Mesenchymal stem cell (in vitro differentiated cells and primary cell): Measurements from ENCODE around the gene SERINC3.

Experiments
- DNase-seq: peaks from one replicate; pipeline ENCODE4 v3.0.0-alpha.2; 2013
- H2AFZ ChIP-seq: one replicate; pipeline ENCODE4 v1.6.1; 2013; ENCODE audit warnings: low read depth, mild to moderate bottlenecking, control low read depth, inconsistent platforms, low read length, moderate library complexity
- H2AK5ac ChIP-seq: 2 replicates; pipeline ENCODE4 v1.6.1; 2013; ENCODE audit warnings: low read length, moderate library complexity, mild to moderate bottlenecking, inconsistent platforms; ENCODE audit not compliant: severe bottlenecking
- H2BK120ac ChIP-seq: one replicate; pipeline ENCODE4 v1.6.1; 2013; ENCODE audit warnings: low read depth, mild to moderate bottlenecking, inconsistent platforms, low read length, moderate library complexity
- H2BK12ac ChIP-seq, 2 experiments: one replicate each; pipeline ENCODE4 v1.6.1; 2013; ENCODE audit warnings: inconsistent platforms in 2 of 2, low read length in 2 of 2, mild to moderate bottlenecking in 2 of 2, moderate library complexity in 2 of 2, control low read depth in 1 of 2
- H2BK15ac ChIP-seq: one replicate; pipeline ENCODE4 v1.6.1; 2013; ENCODE audit warnings: mild to moderate bottlenecking, low read depth, inconsistent platforms; ENCODE audit not compliant: poor library complexity, severe bottlenecking
- H2BK5ac ChIP-seq: 2 replicates; pipeline ENCODE4 v1.6.1; 2013; ENCODE audit warnings: low read depth, mild to moderate bottlenecking, low read length, control low read depth, inconsistent platforms; ENCODE audit not compliant: poor library complexity, severe bottlenecking
- H3K14ac ChIP-seq, 2 experiments: one replicate each; pipeline ENCODE4 v1.6.1; 2013; ENCODE audit warnings: inconsistent platforms in 2 of 2, low read length in 2 of 2, control low read depth in 1 of 2, mild to moderate bottlenecking in 1 of 2, moderate library complexity in 1 of 2
- H3K18ac ChIP-seq, 2 experiments: one replicate each; pipeline ENCODE4 v1.6.1; 2013; ENCODE audit warnings: inconsistent platforms in 2 of 2, low read length in 2 of 2, control low read depth in 1 of 2, low read depth in 1 of 2, mild to moderate bottlenecking in 1 of 2
- H3K23ac ChIP-seq, 2 experiments: one replicate each; pipeline ENCODE4 v1.6.1; 2013; ENCODE audit warnings: inconsistent platforms in 2 of 2, low read length in 2 of 2, mild to moderate bottlenecking in 2 of 2, moderate library complexity in 2 of 2, control low read depth in 1 of 2
- H3K27ac ChIP-seq: 2 replicates; pipeline ENCODE4 v1.5.1; 2013; ENCODE audit warnings: mild to moderate bottlenecking, moderate library complexity, low read length, control low read depth, inconsistent platforms; ENCODE audit not compliant: poor library complexity, severe bottlenecking
- H3K27me3 ChIP-seq, 2 experiments: 2 replicates each; pipeline versions ENCODE4 v1.6.1 to v1.7.0; 2013; ENCODE audit warnings: low read length in 2 of 2, mild to moderate bottlenecking in 2 of 2, moderate library complexity in 2 of 2, control low read depth in 1 of 2, inconsistent platforms in 1 of 2; ENCODE audit not compliant: control insufficient read depth in 1 of 2, insufficient read depth in 1 of 2
- H3K36me3 ChIP-seq, 2 experiments: 2 replicates each; pipeline versions ENCODE4 v1.6.1 to v1.7.0; 2013; ENCODE audit warnings: low read length in 2 of 2, control low read depth in 1 of 2, inconsistent platforms in 1 of 2, low read depth in 1 of 2, mild to moderate bottlenecking in 1 of 2; ENCODE audit not compliant: insufficient read depth in 2 of 2, control insufficient read depth in 1 of 2
- H3K4ac ChIP-seq, 2 experiments: one replicate each; pipeline ENCODE4 v1.6.1; 2013; ENCODE audit warnings: inconsistent platforms in 2 of 2, low read length in 2 of 2, mild to moderate bottlenecking in 2 of 2, moderate library complexity in 2 of 2, control low read depth in 1 of 2, low read depth in 1 of 2
- H3K4me1 ChIP-seq: 2 replicates; pipeline ENCODE4 v1.6.1; 2013; ENCODE audit warnings: low read depth, low read length, control low read depth; ENCODE audit not compliant: control insufficient read depth, insufficient read depth
- H3K4me2 ChIP-seq: 2 replicates; pipeline ENCODE4 v1.6.1; 2013; ENCODE audit warnings: low read length, mild to moderate bottlenecking, inconsistent platforms; ENCODE audit not compliant: poor library complexity, severe bottlenecking
- H3K4me3 ChIP-seq, 2 experiments: 2 replicates each; pipeline versions ENCODE4 v1.5.1 to v1.7.0; 2013; ENCODE audit warnings: low read length in 2 of 2, mild to moderate bottlenecking in 2 of 2, control low read depth in 1 of 2, low read depth in 1 of 2; ENCODE audit not compliant: insufficient read depth in 1 of 2
- H3K79me1 ChIP-seq: replicated peaks from 2 replicates; pipeline ENCODE4 v1.6.1; 2013; ENCODE audit warnings: mild to moderate bottlenecking, control low read depth, low read length, inconsistent platforms; ENCODE audit not compliant: poor library complexity, severe bottlenecking
- H3K9ac ChIP-seq: 2 replicates; pipeline ENCODE4 v1.7.0; 2013; ENCODE audit warnings: mild to moderate bottlenecking, low read length, moderate library complexity
- H3K9me3 ChIP-seq: 2 replicates; pipeline ENCODE4 v1.7.0; 2013; ENCODE audit warnings: mild to moderate bottlenecking, low read length; ENCODE audit not compliant: control insufficient read depth
- H4K8ac ChIP-seq: one replicate; pipeline ENCODE4 v1.6.1; 2013; ENCODE audit warnings: inconsistent platforms, mild to moderate bottlenecking, low read length, moderate library complexity
- H4K91ac ChIP-seq: one replicate; pipeline ENCODE4 v1.6.1; 2013; ENCODE audit warnings: mild to moderate bottlenecking, low read length, inconsistent platforms
- WGBS: methylation state at CpG from one replicate; pipeline ENCODE4 v1.1.7; 2013; ENCODE audit warnings: mixed read lengths; 5-methylcytosine and 5-hydroxymethylcytosine counted together

Gene SERINC3

DNA sequence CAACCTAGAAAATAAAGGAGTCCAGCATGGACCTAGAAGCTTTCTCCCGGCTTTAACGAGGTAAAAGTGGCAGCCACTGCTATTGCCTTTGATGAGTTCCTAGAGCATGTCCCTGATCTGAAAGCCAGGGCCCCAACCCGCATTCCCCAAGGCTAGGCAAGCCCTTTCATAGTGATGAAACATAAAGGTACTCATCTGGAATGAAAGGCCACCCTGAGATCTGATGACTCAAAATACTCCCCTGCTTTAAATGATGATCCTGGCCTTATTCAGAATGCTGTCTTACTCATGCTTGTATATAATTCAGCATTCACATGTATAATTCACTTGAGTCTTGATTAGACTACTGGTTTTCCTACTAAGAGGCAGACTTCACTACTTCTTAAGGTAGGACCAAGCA is 24.9 kb downstream of the SERINC3 start:
- H3K4me3 ChIP-seq: no peak overlapping the region
- no peak overlapping the region for H2BK5ac ChIP-seq
- no peak overlapping the region for H2BK15ac ChIP-seq
- peak overlapping the region; percentile 30 for H3K27ac ChIP-seq
- peak overlapping the region; percentile 75 for H3K9ac ChIP-seq
- peaks cover 10% of the 10 kb centered on the region for H3K79me1 ChIP-seq
- peaks cover 20 to 84% of the 10 kb centered on the region in 2 experiments for H3K36me3 ChIP-seq
- WGBS: 64% methylated on average over 3 of the region's 3 CpGs
- peak; percentile 73 for DNase-seq
- H2BK120ac ChIP-seq: no peak overlapping the region
- H3K4me1 ChIP-seq: peaks cover 1% of the 10 kb centered on the region
- H3K14ac ChIP-seq: no peak overlapping the region
- no peak overlapping the region for H3K4ac ChIP-seq
- H3K4me2 ChIP-seq: no peak overlapping the region
- peak overlapping the region in 1 of 2 experiments; percentile 49 for H3K18ac ChIP-seq
- H3K27me3 ChIP-seq: no peaks in the 10 kb centered on the region
- no peak overlapping the region for H2AFZ ChIP-seq
- no peak overlapping the region for H3K23ac ChIP-seq
- no peaks in the 10 kb centered on the region for H3K9me3 ChIP-seq
- no peak overlapping the region for H2BK12ac ChIP-seq
- no peak overlapping the region for H4K91ac ChIP-seq
- H2AK5ac ChIP-seq: no peak overlapping the region
- no peak overlapping the region for H4K8ac ChIP-seq

- WGBS: 100% methylated on average over 1 of the region's 3 CpGs
- no peak overlapping the region for H4K91ac ChIP-seq
- no peak overlapping the region for H2BK120ac ChIP-seq
- peak overlapping the region in 1 of 2 experiments; percentile 2 for H3K4ac ChIP-seq
- peak; percentile 98 for DNase-seq
- H2BK5ac ChIP-seq: no peak overlapping the region
- peak overlapping the region in 1 of 2 experiments; percentile 1 for H3K4me3 ChIP-seq
- peak overlapping the region; percentile 7 for H3K27ac ChIP-seq
- no peak overlapping the region for H2AFZ ChIP-seq
- H3K36me3 ChIP-seq: peaks cover 17 to 77% of the 10 kb centered on the region in 2 experiments
- no peaks in the 10 kb centered on the region for H3K9me3 ChIP-seq
- H3K9ac ChIP-seq: peak overlapping the region; percentile 75
- peaks cover 6% of the 10 kb centered on the region for H3K79me1 ChIP-seq
- H4K8ac ChIP-seq: no peak overlapping the region
- H2BK15ac ChIP-seq: no peak overlapping the region
- H3K23ac ChIP-seq: no peak overlapping the region
- H3K4me1 ChIP-seq: peaks cover 4% of the 10 kb centered on the region
- H2AK5ac ChIP-seq: no peak overlapping the region
- no peak overlapping the region for H3K14ac ChIP-seq
- no peak overlapping the region for H3K4me2 ChIP-seq
- no peaks in the 10 kb centered on the region for H3K27me3 ChIP-seq
- H2BK12ac ChIP-seq: peak overlapping the region in 1 of 2 experiments; percentile 61
- peak overlapping the region; percentile 18 to 70 for H3K18ac ChIP-seq
Measured at GRCh38 chr20:44495802-44496481, 25.9 kb downstream of the SERINC3 start.

DNA sequence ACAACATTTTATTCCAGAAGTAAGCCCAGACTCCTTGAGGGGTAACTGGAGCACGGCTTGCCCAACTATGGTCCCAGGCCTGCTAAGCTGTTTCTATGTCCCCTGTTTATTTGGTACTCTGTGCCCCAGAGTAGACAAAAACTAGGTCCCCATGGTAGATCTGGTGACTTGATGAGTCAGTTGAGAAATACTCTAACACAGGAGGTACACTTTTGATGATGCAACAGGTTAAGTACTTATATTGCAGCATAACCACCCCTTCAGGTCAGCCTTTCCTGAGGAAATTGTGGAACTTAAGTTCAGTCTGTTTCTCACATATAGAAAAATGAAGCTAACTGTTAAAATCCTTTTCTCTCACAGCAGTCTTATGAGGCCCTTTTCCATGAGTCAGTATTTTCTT is 26.6 kb downstream of the SERINC3 start:
- Histone ChIP-seq H3K4me2 (no peak overlapping the region), H3K27ac (peak overlapping the region; percentile 55), H2AFZ (no peak overlapping the region), H3K9me3 (no peaks in the 10 kb centered on the region), H3K14ac (no peak overlapping the region), H3K4ac (peak overlapping the region in 1 of 2 experiments; percentile 2), H3K18ac (no peak overlapping the region), H2BK5ac (no peak overlapping the region), H3K4me1 (peaks cover 4% of the 10 kb centered on the region), H3K36me3 (peaks cover 14 to 74% of the 10 kb centered on the region in 2 experiments), H2AK5ac (no peak overlapping the region), H4K91ac (no peak overlapping the region), H3K27me3 (no peaks in the 10 kb centered on the region), H3K9ac (peak overlapping the region; percentile 75), H2BK15ac (no peak overlapping the region), H2BK12ac (no peak overlapping the region), H3K23ac (no peak overlapping the region), H4K8ac (no peak overlapping the region), H2BK120ac (no peak overlapping the region), H3K4me3 (no peak overlapping the region), H3K79me1 (peaks cover 4% of the 10 kb centered on the region)
- peak; percentile 94 for DNase-seq
- 100% methylated on average over 1 of the region's 1 CpG for WGBS

- Histone ChIP-seq H3K79me1 (peaks cover 4% of the 10 kb centered on the region), H3K23ac (no peak overlapping the region), H3K18ac (no peak overlapping the region), H3K27ac (peak overlapping the region; percentile 55), H2BK5ac (no peak overlapping the region), H2AFZ (no peak overlapping the region), H4K8ac (peak overlapping the region; percentile 41), H3K4me2 (no peak overlapping the region), H3K9me3 (no peaks in the 10 kb centered on the region), H2AK5ac (no peak overlapping the region), H2BK12ac (peak overlapping the region in 1 of 2 experiments; percentile 33), H3K9ac (peak overlapping the region; percentile 75), H2BK15ac (no peak overlapping the region), H3K4ac (no peak overlapping the region), H4K91ac (no peak overlapping the region), H2BK120ac (no peak overlapping the region), H3K36me3 (peaks cover 11 to 74% of the 10 kb centered on the region in 2 experiments), H3K4me3 (no peak overlapping the region), H3K27me3 (no peaks in the 10 kb centered on the region), H3K14ac (no peak overlapping the region), H3K4me1 (peaks cover 4% of the 10 kb centered on the region)
- no peak for DNase-seq
- WGBS: 99% methylated on average over 3 of the region's 3 CpGs
Measured at GRCh38 chr20:44494681-44495080, 27.2 kb downstream of the SERINC3 start.
